GM12878 (cell line): ENCODE measurements around the gene GRAMD1B.

Experiments used
- CTCF ChIP-seq, 3 experiments: IDR thresholded peaks in 2 of 3; conservative IDR thresholded peaks in 1 of 3; 2 replicates each; pipeline ENCODE4 v1.5.1; 2011; ENCODE audit warnings: low read depth in 3 of 3, low read length in 3 of 3, mild to moderate bottlenecking in 3 of 3, control low read depth in 2 of 3, moderate library complexity in 2 of 3, inconsistent platforms in 1 of 3, mixed read lengths in 1 of 3; ENCODE audit not compliant: control insufficient read depth in 2 of 3, insufficient read depth in 1 of 3; ENCODE audit errors: extremely low read depth in 1 of 3
- EP300 ChIP-seq, 2 experiments: fragments of 150-350 bp in 1 of 2; IDR thresholded peaks; 2 replicates each; pipeline ENCODE4 v1.6.1; 2011 to 2012; ENCODE audit warnings: low read depth in 2 of 2, low read length in 2 of 2, borderline replicate concordance in 1 of 2, improper control_type of control experiment in 1 of 2, inconsistent platforms in 1 of 2; ENCODE audit not compliant: control insufficient read depth in 1 of 2
- EZH2 ChIP-seq: IDR thresholded peaks from 2 replicates; pipeline ENCODE4 v1.6.1; 2012; ENCODE audit warnings: low read depth, mild to moderate bottlenecking, control low read depth, inconsistent platforms, low read length, borderline replicate concordance; ENCODE audit not compliant: control insufficient read depth
- HDAC2 ChIP-seq: fragments of 200-600 bp; sonication (generic); IDR thresholded peaks from 2 replicates; pipeline ENCODE4 v1.6.1; 2017
- POLR2AphosphoS5 ChIP-seq: IDR thresholded peaks from 2 replicates; pipeline ENCODE4 v1.6.1; 2011; ENCODE audit warnings: mild to moderate bottlenecking, low read length, inconsistent platforms
- TAF1 ChIP-seq: IDR thresholded peaks from 2 replicates; pipeline ENCODE4 v1.6.1; 2011; ENCODE audit warnings: mild to moderate bottlenecking, low read depth, low read length, borderline replicate concordance

GRCh38 chr11:123588864-123589262, 158.8 kb downstream of the GRAMD1B start:
- TF ChIP-seq POLR2AphosphoS5 (no peak), HDAC2 (no peak), EP300 (IDR thresholded peaks at IDR 0.05; ENCODE audit: borderline replicate concordance in 1 of 2, control insufficient read depth in 1 of 2, low read depth in 2 of 2, low read length in 2 of 2) (no peak), CTCF (IDR thresholded peaks at IDR 0.05 in 2 of 3, conservative IDR thresholded peaks at IDR 0.05 in 1 of 3; ENCODE audit: control insufficient read depth in 2 of 3, extremely low read depth in 1 of 3, insufficient read depth in 1 of 3, low read depth in 3 of 3, low read length in 3 of 3) (no peak), EZH2 (no peak), TAF1 (no peak)
